ENCODE measurements around the gene OR2AK2. TPM values are rescaled to one million over a fixed set of nuclear protein-coding genes. Genes with fewer than 3 reads are reported as not detected.

The OR2AK2 gene
- polyA plus RNA-seq, 1 donor = not detected

Other genes starting within 250 kb of the OR2AK2 start
- gene OR6F1, start 248.6 kb upstream of the OR2AK2 start, polyA plus RNA-seq (ENCODE audit: insufficient read length) = not detected
- not detected for gene OR14K1, start 226.6 kb upstream of the OR2AK2 start, polyA plus RNA-seq (ENCODE audit: insufficient read length)
- not detected for gene OR14A2, start 217.1 kb upstream of the OR2AK2 start, polyA plus RNA-seq (ENCODE audit: insufficient read length)
- gene OR1C1, start 204.7 kb upstream of the OR2AK2 start, polyA plus RNA-seq (ENCODE audit: insufficient read length) = not detected
- gene OR14A16, start 141.1 kb upstream of the OR2AK2 start, polyA plus RNA-seq (ENCODE audit: insufficient read length) = not detected
- gene OR11L1, start 123.3 kb upstream of the OR2AK2 start, polyA plus RNA-seq (ENCODE audit: insufficient read length) = not detected
- gene TRIM58, start 108.0 kb upstream of the OR2AK2 start, polyA plus RNA-seq (ENCODE audit: insufficient read length) = 1.3 TPM
- gene OR2W3, start 69.6 kb upstream of the OR2AK2 start, polyA plus RNA-seq (ENCODE audit: insufficient read length) = 0.56 TPM
- gene OR2T8, start 45.0 kb upstream of the OR2AK2 start, polyA plus RNA-seq (ENCODE audit: insufficient read length) = not detected
- not detected for gene OR2AJ1, start 40.3 kb upstream of the OR2AK2 start, polyA plus RNA-seq (ENCODE audit: insufficient read length)
- gene OR2L8, start 16.4 kb upstream of the OR2AK2 start, polyA plus RNA-seq (ENCODE audit: insufficient read length) = not detected
- gene OR2L5, start 48.4 kb downstream of the OR2AK2 start, polyA plus RNA-seq (ENCODE audit: insufficient read length) = not detected
- gene OR2L2, start 64.8 kb downstream of the OR2AK2 start, polyA plus RNA-seq (ENCODE audit: insufficient read length) = not detected
- not detected for gene OR2L3, start 81.6 kb downstream of the OR2AK2 start, polyA plus RNA-seq (ENCODE audit: insufficient read length)
- not detected for gene OR2L13, start 130.0 kb downstream of the OR2AK2 start, polyA plus RNA-seq (ENCODE audit: insufficient read length)
- gene OR2M5, start 179.9 kb downstream of the OR2AK2 start, polyA plus RNA-seq (ENCODE audit: insufficient read length) = not detected
- not detected for gene OR2M2, start 209.6 kb downstream of the OR2AK2 start, polyA plus RNA-seq (ENCODE audit: insufficient read length)
- 0.03 TPM for gene OR2M3, start 232.0 kb downstream of the OR2AK2 start, polyA plus RNA-seq (ENCODE audit: insufficient read length)

Data from hindlimb muscle (tissue), 1 donor.